GM21576 (cell line): ENCODE results near the gene PALLD.

Experiments used
- ATAC-seq: cut with Tn5 transposase; IDR thresholded peaks from one replicate; pipeline ENCODE4 v1.9.1; 2021; ENCODE audit warnings: mild to moderate bottlenecking, moderate library complexity; ENCODE audit not compliant: unreplicated experiment

The PALLD gene

GRCh38 chr4:168553714-168554370, 57.0 kb downstream of the PALLD start:
- no peak for ATAC-seq

GRCh38 chr4:168555437-168555836, 58.6 kb downstream of the PALLD start:
- ATAC-seq, result no peak

- ATAC-seq, result no peak
Observed at GRCh38 chr4:168557658-168558057, 60.8 kb downstream of the PALLD start.

GRCh38 chr4:168558599-168558998, 61.7 kb downstream of the PALLD start:
- ATAC-seq, result no peak

GRCh38 chr4:168560184-168561180, 63.6 kb downstream of the PALLD start:
- no peak for ATAC-seq

- ATAC-seq, result no peak
Observed at GRCh38 chr4:168562041-168562571, 65.3 kb downstream of the PALLD start.

GRCh38 chr4:168564023-168564422, 67.2 kb downstream of the PALLD start:
- ATAC-seq, result no peak

GRCh38 chr4:168565130-168565529, 68.3 kb downstream of the PALLD start:
- ATAC-seq, result no peak

- no peak for ATAC-seq
Observed at GRCh38 chr4:168566726-168567125, 69.9 kb downstream of the PALLD start.

GRCh38 chr4:168569066-168569930, 72.4 kb downstream of the PALLD start:
- ATAC-seq, result no peak

GRCh38 chr4:168569931-168570276, 73.1 kb downstream of the PALLD start:
- ATAC-seq, result no peak

- no peak for ATAC-seq
Observed at GRCh38 chr4:168570466-168570865, 73.6 kb downstream of the PALLD start.

- ATAC-seq, result no peak
Observed at GRCh38 chr4:168572002-168572401, 75.2 kb downstream of the PALLD start.

- no peak for ATAC-seq
Observed at GRCh38 chr4:168573870-168574269, 77.0 kb downstream of the PALLD start.

- no peak for ATAC-seq
Observed at GRCh38 chr4:168574581-168575295, 77.9 kb downstream of the PALLD start.

GRCh38 chr4:168575473-168575872, 78.6 kb downstream of the PALLD start:
- no peak for ATAC-seq

- ATAC-seq, result no peak
Observed at GRCh38 chr4:168577624-168578023, 80.8 kb downstream of the PALLD start.

GRCh38 chr4:168580228-168580627, 83.4 kb downstream of the PALLD start:
- no peak for ATAC-seq

- ATAC-seq, result no peak
Observed at GRCh38 chr4:168584321-168584771, 87.5 kb downstream of the PALLD start.
